Anterior cingulate cortex (tissue), 58 donors: ENCODE results near the gene MIDN.

ENCODE experiments used
- DNase-seq, 58 donors: peaks; one replicate each; lab custom pipeline; 2025; lab: John Stamatoyannopoulos, UW

Gene MIDN

GRCh38 chr19:1266916-1267476 lies 18.6 kb downstream of the MIDN start:
- DNase-seq, result peak in 52 of 58 donors; percentile 21 to 83 (median 62)

DNA sequence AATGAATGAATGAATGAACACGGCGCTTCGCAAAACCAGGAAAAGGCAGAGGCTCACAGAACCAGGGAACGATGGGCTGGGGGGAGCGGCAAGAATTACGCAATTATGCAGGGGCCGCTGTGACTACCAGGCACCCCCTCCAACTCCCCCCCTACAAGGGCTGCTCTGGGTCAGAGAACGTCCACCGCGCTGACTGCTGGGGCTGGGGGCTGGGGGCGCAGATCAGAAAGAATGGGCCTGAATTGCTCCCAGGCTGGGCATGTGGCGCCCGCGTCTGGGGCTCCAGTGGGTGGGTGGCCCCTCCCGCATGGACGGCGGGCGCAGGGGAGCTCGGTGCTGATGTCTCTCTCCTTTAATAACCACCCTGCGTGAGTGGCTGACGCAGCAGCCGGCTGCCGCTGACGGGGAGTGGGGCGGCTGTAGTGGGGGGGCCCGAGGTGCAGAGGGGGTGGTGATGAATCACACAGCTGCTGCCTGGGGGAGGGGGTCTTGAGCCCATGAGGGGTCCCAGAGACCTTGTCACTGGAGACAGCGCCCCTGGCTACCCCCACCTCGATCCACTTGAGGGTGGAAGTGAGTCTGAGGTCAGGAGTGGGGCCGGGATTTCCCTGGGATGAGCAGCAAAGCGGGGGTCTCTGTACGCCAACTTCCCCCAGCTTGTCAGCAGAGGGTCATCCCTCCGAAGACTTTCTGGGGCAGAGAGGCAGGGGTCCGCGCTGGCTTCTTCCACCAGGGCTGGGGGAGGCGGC lies 19.3 kb downstream of the MIDN start:
- peak in 22 of 58 donors; percentile 16 to 58 (median 40) for DNase-seq

- peak in 9 of 58 donors; percentile 16 to 61 (median 45) for DNase-seq
Observed at GRCh38 chr19:1268226-1269064, 20.1 kb downstream of the MIDN start.

DNA sequence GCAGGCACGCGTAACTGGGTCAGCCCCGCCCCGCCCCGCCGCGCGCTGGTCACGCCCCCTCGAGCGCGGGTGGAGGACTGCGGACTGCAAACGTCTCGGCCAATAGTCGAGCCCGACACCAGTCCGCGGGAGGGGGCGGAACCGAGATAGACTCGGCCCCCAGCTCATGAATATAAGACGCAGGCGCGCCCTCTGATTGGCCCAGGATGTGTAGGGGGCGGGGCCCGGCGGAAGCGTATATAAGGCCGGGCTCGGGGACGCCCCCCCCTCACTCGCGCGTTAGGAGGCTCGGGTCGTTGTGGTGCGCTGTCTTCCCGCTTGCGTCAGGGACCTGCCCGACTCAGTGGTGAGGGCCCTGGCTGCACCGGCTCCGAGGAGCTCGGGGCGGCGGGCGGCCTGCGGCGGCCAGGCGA lies 20.7 kb downstream of the MIDN start, which contains the start of gene CIRBP:
Gene CIRBP (plus strand): TSS at position 268 of the 413 bp plus-strand sequence. CDS start 1,602 bp downstream, outside the sequence.
- peak; percentile 78 to 100 (median 99) for DNase-seq

- peak in 57 of 58 donors; percentile 32 to 92 (median 80) for DNase-seq
Observed at GRCh38 chr19:1269478-1270212, 21.3 kb downstream of the MIDN start.

- DNase-seq, result no peak
Observed at GRCh38 chr19:1270213-1270853, 21.9 kb downstream of the MIDN start.

GRCh38 chr19:1270854-1271527 lies 22.6 kb downstream of the MIDN start:
- no peak for DNase-seq

DNA sequence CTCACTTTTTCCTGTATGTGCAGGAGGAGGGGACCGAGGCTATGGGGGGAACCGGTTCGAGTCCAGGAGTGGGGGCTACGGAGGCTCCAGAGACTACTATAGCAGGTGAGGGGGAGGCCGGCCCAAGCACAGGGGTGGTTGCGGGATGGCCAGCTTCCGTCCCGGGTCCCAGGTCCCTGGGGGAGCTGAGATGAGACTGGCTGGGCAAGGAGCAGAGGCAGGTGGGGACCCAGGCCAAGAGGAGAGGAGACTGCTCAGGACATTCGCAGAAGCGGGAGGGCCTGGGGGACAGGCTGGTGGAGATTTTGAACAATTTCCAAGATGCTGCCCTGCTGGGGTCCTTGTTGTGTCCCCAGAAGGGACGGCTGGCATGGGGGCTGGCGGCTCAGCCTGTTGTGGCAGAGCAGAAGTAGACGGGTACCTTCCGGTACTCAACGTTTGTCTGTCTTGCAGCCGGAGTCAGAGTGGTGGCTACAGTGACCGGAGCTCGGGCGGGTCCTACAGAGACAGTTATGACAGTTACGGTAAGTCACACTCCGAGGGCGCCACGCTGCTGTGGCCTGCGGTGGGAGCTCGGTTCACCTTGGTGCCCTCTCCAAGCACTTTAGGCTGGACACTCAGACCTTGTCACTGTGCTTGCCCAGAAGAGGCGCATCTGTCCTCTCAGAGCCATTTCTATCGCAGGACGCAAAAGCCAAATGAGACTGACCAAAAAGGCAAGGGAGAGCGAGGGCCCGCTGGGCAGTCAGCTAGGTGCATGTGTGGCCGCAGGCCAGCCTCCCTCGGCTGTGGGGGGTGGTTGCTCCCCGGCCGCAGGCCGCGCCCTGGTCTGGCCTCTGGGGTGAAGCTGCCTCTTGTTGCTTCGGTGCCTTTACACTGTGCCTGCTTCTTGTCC lies 23.4 kb downstream of the MIDN start:
- peak in 1 of 58 donors; percentile 20 for DNase-seq

DNA sequence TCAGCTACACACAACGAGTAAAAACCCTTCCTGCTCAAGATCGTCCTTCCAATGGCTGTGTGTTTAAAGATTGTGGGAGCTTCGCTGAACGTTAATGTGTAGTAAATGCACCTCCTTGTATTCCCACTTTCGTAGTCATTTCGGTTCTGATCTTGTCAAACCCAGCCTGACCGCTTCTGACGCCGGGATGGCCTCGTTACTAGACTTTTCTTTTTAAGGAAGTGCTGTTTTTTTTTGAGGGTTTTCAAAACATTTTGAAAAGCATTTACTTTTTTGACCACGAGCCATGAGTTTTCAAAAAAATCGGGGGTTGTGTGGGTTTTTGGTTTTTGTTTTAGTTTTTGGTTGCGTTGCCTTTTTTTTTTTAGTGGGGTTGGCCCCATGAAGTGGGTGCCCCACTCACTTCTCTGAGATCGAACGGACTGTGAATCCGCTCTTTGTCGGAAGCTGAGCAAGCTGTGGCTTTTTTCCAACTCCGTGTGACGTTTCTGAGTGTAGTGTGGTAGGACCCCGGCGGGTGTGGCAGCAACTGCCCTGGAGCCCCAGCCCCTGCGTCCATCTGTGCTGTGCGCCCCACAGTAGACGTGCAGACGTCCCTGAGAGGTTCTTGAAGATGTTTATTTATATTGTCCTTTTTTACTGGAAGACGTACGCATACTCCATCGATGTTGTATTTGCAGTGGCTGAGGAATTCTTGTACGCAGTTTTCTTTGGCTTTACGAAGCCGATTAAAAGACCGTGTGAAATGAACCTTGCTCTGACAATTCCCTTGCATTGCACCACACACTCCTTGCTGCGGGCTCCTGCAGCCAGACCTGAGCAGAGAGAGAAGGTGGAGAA lies 24.3 kb downstream of the MIDN start:
- DNase-seq, result peak in 8 of 58 donors; percentile 14 to 55 (median 22)

GRCh38 chr19:1273263-1274041 lies 25.1 kb downstream of the MIDN start:
- DNase-seq, result no peak

- DNase-seq, result no peak
Observed at GRCh38 chr19:1274081-1274851, 25.9 kb downstream of the MIDN start.

GRCh38 chr19:1274852-1275259 lies 26.5 kb downstream of the MIDN start:
- peak in 2 of 58 donors; percentile 41 to 59 for DNase-seq

DNA sequence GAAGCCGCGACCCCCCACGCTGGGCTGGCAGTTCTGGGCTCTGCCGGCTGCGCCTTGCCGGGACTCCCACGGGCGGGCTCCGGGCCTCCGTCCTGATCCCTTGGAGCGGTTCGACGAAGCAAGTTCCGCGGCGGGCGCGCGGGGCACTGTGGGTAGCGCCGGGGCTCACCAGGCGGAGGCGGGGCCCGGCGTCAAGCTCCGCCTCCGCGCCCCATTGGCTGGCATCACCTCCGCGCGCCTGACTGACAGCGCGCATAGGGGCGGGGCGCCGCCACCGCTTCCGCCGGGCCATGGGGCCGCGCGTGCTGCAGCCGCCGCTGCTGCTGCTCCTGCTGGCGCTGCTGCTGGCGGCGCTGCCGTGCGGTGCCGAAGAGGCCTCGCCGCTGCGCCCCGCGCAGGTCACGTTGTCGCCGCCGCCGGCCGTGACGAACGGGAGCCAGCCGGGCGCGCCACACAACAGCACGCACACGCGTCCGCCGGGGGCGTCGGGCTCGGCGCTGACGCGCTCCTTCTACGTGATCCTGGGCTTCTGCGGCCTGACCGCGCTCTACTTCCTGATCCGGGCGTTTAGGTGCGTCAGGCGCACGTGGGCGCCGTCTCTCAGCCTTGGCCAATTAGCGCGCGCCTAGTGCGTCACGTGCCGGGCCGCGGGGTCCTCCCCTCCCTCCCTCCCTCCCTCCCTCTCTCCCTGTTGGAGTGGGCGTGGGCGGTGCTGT lies 27.0 kb downstream of the MIDN start, which contains the start of gene FAM174C:
Gene FAM174C (plus strand): TSS at position 271 of the 716 bp plus-strand sequence. CDS start 20 bp downstream, at position 291.
- peak; percentile 61 to 98 (median 94) for DNase-seq

GRCh38 chr19:1275976-1276627 lies 27.7 kb downstream of the MIDN start:
- DNase-seq, result peak in 6 of 58 donors; percentile 56 to 75 (median 67)
